Mesothelial cell of epicardium (in vitro differentiated cells): Measurements from ENCODE around the gene SLC1A1. TPM values are rescaled to one million over a fixed set of nuclear protein-coding genes. Genes with fewer than 3 reads are reported as not detected.

Experiments
- DNase-seq, 2 experiments: peaks; one replicate each; pipeline ENCODE4 v3.0.0; 2021; ENCODE audit warnings: low spot score in 2 of 2; ENCODE audit not compliant: unreplicated experiment in 2 of 2
- H3K27ac Mint-ChIP-seq: 2 replicates; pipeline ENCODE4 v1.8.0; 2021; ENCODE audit warnings: mixed read lengths
- H3K27me3 Mint-ChIP-seq: 2 replicates; pipeline ENCODE4 v1.8.0; 2021; ENCODE audit warnings: low read depth, mixed read lengths
- H3K36me3 Mint-ChIP-seq: 2 replicates; pipeline ENCODE4 v1.8.0; 2021; ENCODE audit warnings: mixed read lengths
- H3K4me1 Mint-ChIP-seq: 2 replicates; pipeline ENCODE4 v1.8.0; 2021; ENCODE audit warnings: mixed read lengths
- H3K4me3 Mint-ChIP-seq: 2 replicates; pipeline ENCODE4 v1.8.0; 2021; ENCODE audit warnings: mild to moderate bottlenecking, moderate library complexity, mixed read lengths
- H3K9me3 Mint-ChIP-seq: 2 replicates; pipeline ENCODE4 v1.8.0; 2021; ENCODE audit warnings: mixed read lengths
- CTCF ChIP-seq: fragments of 200-600 bp; sonication (generic); IDR thresholded peaks from one replicate; pipeline ENCODE4 v1.5.0; 2021; ENCODE audit warnings: antibody characterized with exemption; ENCODE audit not compliant: unreplicated experiment
- total RNA-seq: library from RNA; stranded (reverse); gene quantifications from 3 replicates; pipeline ENCODE4 v1.2.1, GENCODE V29; 2021

Gene SLC1A1
- total RNA-seq, 1 donor from 2014 or later, result 3.9 TPM

- TF ChIP-seq CTCF, result no peak
- Mint-ChIP-seq H3K4me1 (peaks cover 4% of the 10 kb centered on the region), H3K9me3 (no peaks in the 10 kb centered on the region), H3K27ac (no peak overlapping the region), H3K27me3 (no peaks in the 10 kb centered on the region), H3K36me3 (no peaks in the 10 kb centered on the region), H3K4me3 (no peak overlapping the region)
- no peak for DNase-seq
Observed at GRCh38 chr9:4555236-4555635, 65.0 kb downstream of the SLC1A1 start.

GRCh38 chr9:4558371-4558998 lies 68.2 kb downstream of the SLC1A1 start:
- H3K9me3 Mint-ChIP-seq, result no peaks in the 10 kb centered on the region
- H3K27ac Mint-ChIP-seq, result no peak overlapping the region
- H3K4me1 Mint-ChIP-seq, result peaks cover 4% of the 10 kb centered on the region
- no peaks in the 10 kb centered on the region for H3K27me3 Mint-ChIP-seq
- H3K36me3 Mint-ChIP-seq, result no peaks in the 10 kb centered on the region
- no peak for TF ChIP-seq CTCF
- DNase-seq, result no peak
- H3K4me3 Mint-ChIP-seq, result no peak overlapping the region

GRCh38 chr9:4559261-4560182 lies 69.3 kb downstream of the SLC1A1 start:
- peaks cover 4% of the 10 kb centered on the region for H3K4me1 Mint-ChIP-seq
- no peaks in the 10 kb centered on the region for H3K27me3 Mint-ChIP-seq
- no peaks in the 10 kb centered on the region for H3K9me3 Mint-ChIP-seq
- no peak for DNase-seq
- no peaks in the 10 kb centered on the region for H3K36me3 Mint-ChIP-seq
- H3K4me3 Mint-ChIP-seq, result no peak overlapping the region
- no peak for TF ChIP-seq CTCF
- no peak overlapping the region for H3K27ac Mint-ChIP-seq

GRCh38 chr9:4563105-4563504 lies 72.8 kb downstream of the SLC1A1 start:
- Mint-ChIP-seq H3K27me3 (no peaks in the 10 kb centered on the region), H3K9me3 (peaks cover 4% of the 10 kb centered on the region), H3K4me1 (no peaks in the 10 kb centered on the region), H3K27ac (no peak overlapping the region), H3K4me3 (no peak overlapping the region), H3K36me3 (no peaks in the 10 kb centered on the region)
- DNase-seq, result no peak
- no peak for TF ChIP-seq CTCF

- Mint-ChIP-seq H3K36me3 (no peaks in the 10 kb centered on the region), H3K4me3 (no peak overlapping the region), H3K9me3 (peaks cover 4% of the 10 kb centered on the region), H3K4me1 (no peaks in the 10 kb centered on the region), H3K27ac (no peak overlapping the region), H3K27me3 (no peaks in the 10 kb centered on the region)
- no peak for DNase-seq
- TF ChIP-seq CTCF, result no peak
Observed at GRCh38 chr9:4566806-4567205, 76.5 kb downstream of the SLC1A1 start.
